HG02943 (cell line): Measurements from ENCODE around the gene TMOD4.
"Not testable (repeated sequence)": the region's sequence is repeated elsewhere in the genome, so short reads cannot be mapped to it uniquely, and the experiment has no call there.

Source experiments
- ATAC-seq: cut with Tn5 transposase; IDR thresholded peaks from one replicate; pipeline ENCODE4 v1.9.1; 2021; ENCODE audit warnings: mild to moderate bottlenecking, low read depth, moderate library complexity; ENCODE audit not compliant: unreplicated experiment

The TMOD4 gene

GRCh38 chr1:151175863-151176262 lies at the start of gene TMOD4:
Gene TMOD4 (minus strand): TSS chr1:151175981. CDS start chr1:151174875, 1,106 bp downstream.
- ATAC-seq = no peak

GRCh38 chr1:151222130-151222529 lies 46.3 kb upstream of the TMOD4 start:
- no peak for ATAC-seq

- no peak for ATAC-seq
Measured at GRCh38 chr1:151221616-151222015, 45.8 kb upstream of the TMOD4 start.

GRCh38 chr1:151213560-151213959 lies 37.8 kb upstream of the TMOD4 start:
- ATAC-seq = no peak

- no peak for ATAC-seq
Measured at GRCh38 chr1:151211972-151212705, 36.4 kb upstream of the TMOD4 start.

GRCh38 chr1:151210830-151211229 lies 35.0 kb upstream of the TMOD4 start:
- ATAC-seq = no peak

- ATAC-seq = not testable (repeated sequence)
Measured at GRCh38 chr1:151205381-151205965, 29.7 kb upstream of the TMOD4 start.

GRCh38 chr1:151199873-151200581 lies 24.2 kb upstream of the TMOD4 start:
- ATAC-seq = no peak

- ATAC-seq = peak; percentile 94
Measured at GRCh38 chr1:151198254-151199127, 22.7 kb upstream of the TMOD4 start, which contains the start of gene PIP5K1A. Gene PIP5K1A (plus strand): TSS chr1:151198552. CDS start chr1:151198997, 445 bp downstream.

- ATAC-seq = peak; percentile 7
Measured at GRCh38 chr1:151197863-151198253, 22.1 kb upstream of the TMOD4 start.

- no peak for ATAC-seq
Measured at GRCh38 chr1:151196292-151196800, 20.6 kb upstream of the TMOD4 start.

- ATAC-seq = not testable (repeated sequence)
Measured at GRCh38 chr1:151194894-151195594, 19.3 kb upstream of the TMOD4 start.

GRCh38 chr1:151193856-151194255 lies 18.1 kb upstream of the TMOD4 start:
- ATAC-seq = no peak

GRCh38 chr1:151193304-151193703 lies 17.5 kb upstream of the TMOD4 start:
- ATAC-seq = no peak

- ATAC-seq = no peak
Measured at GRCh38 chr1:151192047-151192446, 16.3 kb upstream of the TMOD4 start.

- peak; percentile 79 for ATAC-seq
Measured at GRCh38 chr1:151189637-151190445, 14.1 kb upstream of the TMOD4 start, which contains the start of gene VPS72. Gene VPS72 (minus strand): TSS chr1:151190197. CDS start chr1:151190121, 76 bp downstream.

- not testable (repeated sequence) for ATAC-seq
Measured at GRCh38 chr1:151188667-151189066, 12.9 kb upstream of the TMOD4 start.

- no peak for ATAC-seq
Measured at GRCh38 chr1:151187205-151187604, 11.4 kb upstream of the TMOD4 start.

- ATAC-seq = no peak
Measured at GRCh38 chr1:151184211-151184610, 8.4 kb upstream of the TMOD4 start.
